RWPE1 (cell line): ENCODE data around the gene KANSL3.
"Not testable (repeated sequence)": the region's sequence is repeated elsewhere in the genome, so short reads cannot be mapped to it uniquely, and the experiment has no call there.

ENCODE experiments used
- CTCF ChIA-PET: fragments of 350-600 bp; sonication (Branson Sonifier 250); formaldehyde crosslinking; extraction: SDS; loops from one replicate; lab custom pipeline; 2021; lab: Yijun Ruan, JAX
- POLR2A ChIA-PET: fragments of 400-600 bp; formaldehyde crosslinking; extraction: SDS; loops from one replicate; lab custom pipeline; 2020; ENCODE audit warnings: antibody characterized with exemption; ENCODE audit not compliant: low non-redundant PET; lab: Yijun Ruan, JAX
- DNase-seq: peaks from one replicate; pipeline ENCODE4 v3.0.0; 2012; ENCODE audit warnings: low spot score
- H3K27ac ChIP-seq: fragments of 450-650 bp; 2 replicates; pipeline ENCODE4 v1.5.1; 2017
- CTCF ChIP-seq: fragments of 450-650 bp; conservative IDR thresholded peaks from 2 replicates; pipeline ENCODE4 v1.5.1; 2017; ENCODE audit warnings: low read depth, mild to moderate bottlenecking

The KANSL3 gene

GRCh38 chr2:96656540-96656939 lies 18.4 kb upstream of the KANSL3 start:
- H3K27ac ChIP-seq = no peak overlapping the region
- no peak for TF ChIP-seq CTCF
- ChIA-PET CTCF (interaction anchor here (0.6 kb wide), 1 partner anchor 222 kb away, joined by 3 read pairs; no protein-coding TSS in a partner anchor), POLR2A (no interaction called here)
- no peak for DNase-seq

GRCh38 chr2:96655526-96655925 lies 17.4 kb upstream of the KANSL3 start:
- H3K27ac ChIP-seq = no peak overlapping the region
- POLR2A ChIA-PET = no interaction called here
- DNase-seq = no peak
- CTCF ChIA-PET = no interaction called here
- no peak for TF ChIP-seq CTCF

- CTCF ChIA-PET, POLR2A ChIA-PET, H3K27ac ChIP-seq, DNase-seq: not testable (repeated sequence)
These were observed 16.7 kb upstream of the KANSL3 start for GRCh38 chr2:96654791-96655190.

- no peak overlapping the region for H3K27ac ChIP-seq
- DNase-seq = no peak
- ChIA-PET POLR2A (no interaction called here), CTCF (no interaction called here)
- TF ChIP-seq CTCF = no peak
These were observed 13.7 kb upstream of the KANSL3 start for GRCh38 chr2:96651793-96652192.

GRCh38 chr2:96649342-96649741 lies 11.2 kb upstream of the KANSL3 start:
- TF ChIP-seq CTCF = no peak
- ChIA-PET CTCF (no interaction called here), POLR2A (no interaction called here)
- no peak for DNase-seq
- no peak overlapping the region for H3K27ac ChIP-seq

- ChIA-PET POLR2A (no interaction called here), CTCF (interaction anchor here (0.7 kb wide), 1 partner anchor 152 kb away, joined by 4 read pairs; no protein-coding TSS in a partner anchor)
- H3K27ac ChIP-seq = no peak overlapping the region
- no peak for DNase-seq
- no peak for TF ChIP-seq CTCF
These were observed 10.3 kb upstream of the KANSL3 start for GRCh38 chr2:96648306-96648930.

GRCh38 chr2:96647681-96648080 lies 9.6 kb upstream of the KANSL3 start:
- POLR2A ChIA-PET = no interaction called here
- no peak for DNase-seq
- TF ChIP-seq CTCF = no peak
- no peak overlapping the region for H3K27ac ChIP-seq
- CTCF ChIA-PET = interaction anchor here (0.7 kb wide), 1 partner anchor 153 kb away, joined by 4 read pairs; no protein-coding TSS in a partner anchor
